G401 (cell line): ENCODE results near the gene MMRN2. TPM values are rescaled to one million over a fixed set of nuclear protein-coding genes. Genes with fewer than 3 reads are reported as not detected.

Experiments used
- DNase-seq: peaks from one replicate; pipeline ENCODE4 v3.0.0-alpha.2; 2015; ENCODE audit warnings: low spot score
- in situ Hi-C: cut with HindIII; loops from 2 replicates; pipeline ENCODE4 v1.10.0; 2016; ENCODE audit warnings: low sequenced_read_pairs, mixed read lengths
- total RNA-seq: library from RNA; depleted of rRNA; stranded (reverse); fragments of >200 nt; shearing (Covaris generic); gene quantifications from 2 replicates; pipeline ENCODE4 v1.2.3, GENCODE V29; 2014

MMRN2 gene
- total RNA-seq, 1 experiment from 2014 or later: 7.2 TPM

DNA sequence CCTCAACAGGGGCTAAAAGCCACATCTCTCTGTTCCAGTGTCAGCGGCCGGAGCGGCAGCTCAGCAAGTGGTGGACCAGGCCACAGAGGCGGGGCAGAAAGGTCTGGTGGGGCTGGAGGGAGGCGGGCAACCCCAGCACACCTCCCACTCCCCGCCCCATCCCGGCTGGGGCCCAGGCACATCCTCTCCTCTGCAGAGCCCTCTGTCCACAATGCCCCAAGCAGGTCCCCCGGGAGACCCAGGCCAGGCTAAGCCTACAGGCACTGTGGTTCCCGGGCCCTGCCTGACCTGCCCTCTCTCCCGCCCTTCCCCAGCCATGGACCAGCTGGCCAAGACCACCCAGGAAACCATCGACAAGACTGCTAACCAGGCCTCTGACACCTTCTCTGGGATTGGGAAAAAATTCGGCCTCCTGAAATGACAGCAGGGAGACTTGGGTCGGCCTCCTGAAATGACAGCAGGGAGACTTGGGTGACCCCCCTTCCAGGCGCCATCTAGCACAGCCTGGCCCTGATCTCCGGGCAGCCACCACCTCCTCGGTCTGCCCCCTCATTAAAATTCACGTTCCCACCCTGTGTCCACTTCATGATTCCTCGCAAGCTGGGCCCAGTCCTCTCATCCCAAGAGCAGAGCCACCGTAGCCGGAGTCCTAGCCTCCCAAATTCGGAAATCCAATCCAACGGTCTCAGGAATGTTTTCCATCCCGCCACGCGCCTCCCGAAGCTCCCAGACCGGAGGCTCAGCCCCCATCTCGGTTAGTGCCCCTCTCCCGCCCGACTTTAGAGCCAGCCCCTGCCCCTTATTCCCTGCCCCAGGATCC, 13.0 kb upstream of the MMRN2 start:
- in situ Hi-C loops: no loop called here
- DNase-seq: peak; percentile 36

GRCh38 chr10:86969421-86970041, 12.1 kb upstream of the MMRN2 start:
- peak; percentile 17 for DNase-seq
- in situ Hi-C loops: no loop called here

- no peak for DNase-seq
- in situ Hi-C loops: no loop called here
Observed at GRCh38 chr10:86968994-86969355, 11.6 kb upstream of the MMRN2 start.

GRCh38 chr10:86968271-86968993, 11.0 kb upstream of the MMRN2 start, which contains the start of gene ADIRF:
ADIRF (plus strand) TSS chr10:86968482; CDS start chr10:86968545, 63 bp downstream.
- DNase-seq: no peak
- in situ Hi-C loops: no loop called here

GRCh38 chr10:86967481-86967941, 10.1 kb upstream of the MMRN2 start:
- in situ Hi-C loops: no loop called here
- no peak for DNase-seq

DNA sequence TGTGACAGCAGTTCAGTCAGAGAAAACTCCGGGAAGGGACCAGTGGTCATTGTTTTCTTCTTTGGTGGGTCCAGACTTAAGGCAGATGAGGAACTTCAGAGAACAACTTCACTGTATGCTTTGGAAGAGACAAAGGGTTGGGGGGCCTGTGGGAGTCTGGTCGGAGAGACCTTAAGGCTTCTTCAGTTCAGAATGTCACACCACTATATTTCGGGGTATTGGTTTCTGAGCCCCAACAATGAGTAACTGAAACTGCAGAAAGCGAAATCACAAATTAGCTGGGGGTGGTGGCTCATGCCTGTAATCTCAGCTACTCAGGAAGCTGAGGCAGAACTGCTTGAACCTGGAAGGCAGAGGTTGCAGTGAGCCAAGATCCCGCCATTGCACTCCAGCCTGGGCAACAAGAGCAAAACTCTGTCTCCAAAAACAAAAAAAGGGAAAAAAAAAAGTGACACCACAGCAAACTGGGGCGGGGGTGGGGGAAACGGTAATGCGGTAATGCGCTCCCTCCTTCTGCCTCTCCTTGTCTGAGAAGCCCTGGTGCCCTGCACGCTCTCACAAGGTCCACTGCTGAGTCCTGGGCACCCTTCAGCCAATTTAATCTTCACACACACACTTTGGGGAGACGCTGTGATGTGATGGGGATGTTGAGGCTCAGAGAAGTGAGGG, 8.7 kb upstream of the MMRN2 start:
- in situ Hi-C loops: no loop called here
- no peak for DNase-seq

GRCh38 chr10:86964847-86965190, 7.4 kb upstream of the MMRN2 start:
- in situ Hi-C loops: no loop called here
- no peak for DNase-seq

- in situ Hi-C loops: no loop called here
- DNase-seq: no peak
Observed at GRCh38 chr10:86964061-86964846, 6.8 kb upstream of the MMRN2 start.

DNA sequence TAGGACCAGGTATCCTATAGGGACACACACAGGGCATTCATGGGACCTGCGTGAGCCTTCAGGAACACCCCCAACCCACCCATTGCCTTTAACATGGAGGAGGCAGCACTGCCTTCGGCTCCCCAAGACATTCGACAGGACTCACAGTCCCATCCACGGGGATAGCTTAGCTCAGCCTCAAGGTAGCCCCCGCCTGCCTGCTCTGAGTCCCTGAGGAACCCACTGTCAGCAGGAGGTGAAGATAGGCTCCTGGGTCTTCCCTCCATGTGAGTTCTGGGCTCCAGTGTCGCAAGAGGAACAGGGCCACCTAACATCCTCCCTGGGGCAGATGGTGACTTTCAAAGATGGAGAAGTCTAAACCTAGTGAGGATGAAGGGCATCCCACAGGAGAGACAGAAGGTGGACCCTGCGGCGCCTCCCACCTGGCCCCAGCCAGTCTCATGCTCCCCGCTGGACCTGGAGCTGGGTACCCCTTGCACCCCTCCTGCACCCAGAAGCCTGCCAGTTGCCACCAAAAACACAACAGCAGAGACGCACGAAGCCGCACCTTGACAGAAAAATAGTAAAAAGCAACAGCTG, 6.0 kb upstream of the MMRN2 start:
- in situ Hi-C loops: no loop called here
- DNase-seq: no peak

GRCh38 chr10:86962981-86963310, 5.5 kb upstream of the MMRN2 start:
- in situ Hi-C loops: no loop called here
- DNase-seq: no peak

DNA sequence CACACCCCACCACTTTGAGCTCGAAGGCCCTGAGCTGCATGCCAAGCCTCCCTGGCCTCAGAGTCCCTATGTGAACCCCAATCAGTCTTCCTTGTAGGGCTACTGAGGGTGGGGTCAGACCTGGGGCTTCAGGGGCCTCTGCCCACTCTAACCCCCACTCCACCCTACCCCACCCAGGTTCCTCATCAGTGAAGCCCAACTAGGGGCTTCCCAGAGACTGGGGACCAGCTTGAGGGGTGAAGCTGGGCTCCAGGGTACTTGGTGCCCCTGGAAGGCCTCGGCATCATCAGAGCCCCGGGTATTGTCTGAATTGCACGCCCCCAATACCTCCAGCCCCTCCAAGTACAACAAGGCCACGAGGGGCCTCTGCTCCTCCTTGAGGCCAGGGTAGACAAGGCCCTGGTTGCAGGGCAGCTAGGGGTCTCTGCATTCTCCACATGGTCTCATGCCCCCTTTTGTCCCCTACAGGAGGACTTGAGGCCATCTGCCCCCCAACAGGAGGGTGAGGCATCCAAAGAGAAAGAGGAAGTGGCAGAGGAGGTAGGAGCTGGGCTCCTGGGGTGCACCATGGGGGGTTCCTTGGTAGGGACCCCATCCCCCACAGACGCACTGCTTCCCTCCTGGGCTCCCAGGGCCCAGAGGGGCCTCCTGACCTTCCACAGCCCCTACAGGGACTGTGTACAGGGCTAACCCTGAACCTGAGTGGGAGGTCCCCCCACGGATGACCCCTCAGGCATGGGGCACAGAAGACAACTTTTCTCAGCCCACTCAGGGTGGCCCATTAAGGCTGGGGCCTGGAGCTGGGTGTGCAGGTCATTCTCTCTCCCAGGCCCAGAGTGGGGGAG, 4.9 kb upstream of the MMRN2 start:
- in situ Hi-C loops: no loop called here
- DNase-seq: no peak

DNA sequence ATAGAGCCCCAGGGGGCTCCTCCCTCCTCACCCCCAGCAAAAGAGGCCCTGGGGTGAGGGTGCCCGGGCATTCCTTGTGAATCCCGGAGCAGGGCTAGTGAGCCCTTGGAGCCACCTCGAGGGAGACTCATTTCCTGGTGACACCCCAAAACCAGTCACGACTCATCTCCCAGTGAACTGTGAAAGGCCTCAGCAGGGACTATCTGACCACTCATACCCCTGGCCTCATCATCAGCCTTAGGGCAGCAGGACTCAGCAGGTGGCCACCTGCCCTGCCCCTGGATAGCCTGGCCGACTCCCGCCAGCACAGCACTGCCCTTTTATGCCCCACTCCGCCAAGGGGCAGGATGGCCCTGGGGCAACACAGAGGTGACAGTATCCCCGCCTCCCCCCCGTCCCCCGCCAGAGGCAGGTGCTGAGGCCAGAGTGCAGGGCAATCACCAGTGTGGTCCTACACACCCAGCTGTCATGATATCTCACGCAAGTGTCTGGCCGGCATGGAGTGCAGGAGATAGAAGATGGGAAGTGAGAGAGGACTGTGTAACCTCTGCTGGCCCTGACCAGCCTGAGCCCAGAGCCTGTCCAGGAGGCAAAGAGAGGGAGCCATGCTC, 4.2 kb upstream of the MMRN2 start:
- no peak for DNase-seq
- in situ Hi-C loops: no loop called here

- DNase-seq: no peak
Observed at GRCh38 chr10:86960863-86961434, 3.5 kb upstream of the MMRN2 start.

DNA sequence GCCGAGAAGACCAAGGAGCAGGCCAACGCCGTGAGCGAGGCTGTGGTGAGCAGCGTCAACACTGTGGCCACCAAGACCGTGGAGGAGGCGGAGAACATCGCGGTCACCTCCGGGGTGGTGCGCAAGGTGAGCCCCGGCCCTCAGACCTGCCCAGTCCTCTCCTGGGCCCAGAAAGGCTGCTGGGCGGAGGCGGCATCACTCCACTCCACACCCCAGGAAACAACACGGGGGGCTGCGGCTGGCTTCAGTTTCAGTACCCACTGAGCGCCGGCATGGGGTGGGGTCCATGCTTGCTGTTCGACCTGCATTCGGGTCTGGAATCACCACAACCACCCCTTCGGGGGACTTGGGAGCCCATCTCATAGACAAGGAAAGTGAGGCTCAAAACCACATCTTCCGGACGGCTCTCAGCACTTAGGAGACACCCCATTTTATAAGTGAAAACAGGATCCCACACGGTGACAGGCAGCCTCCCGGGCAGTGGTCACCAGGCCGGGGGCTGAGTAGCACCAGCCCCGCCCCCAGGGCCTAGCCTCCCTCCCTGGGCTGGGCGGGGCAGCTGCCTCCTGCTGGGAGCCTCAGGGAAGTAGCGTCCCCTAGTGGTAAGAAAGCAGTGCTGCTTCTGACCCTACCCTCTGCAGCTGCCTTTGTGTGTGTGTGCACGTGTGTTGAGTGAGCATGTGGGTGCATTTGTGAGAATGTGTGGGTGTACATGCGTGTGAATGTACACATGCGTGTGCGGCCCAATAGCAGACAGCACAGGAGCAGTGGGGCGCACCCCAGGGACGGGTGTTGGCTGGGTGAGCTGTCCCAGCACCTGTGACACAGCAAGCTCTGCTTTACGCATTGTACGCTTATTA, 2.8 kb upstream of the MMRN2 start:
- DNase-seq: no peak
- in situ Hi-C loops: no loop called here

More at GRCh38 chr10:86960863-86961434, 3.5 kb upstream of the MMRN2 start:
- in situ Hi-C loops: no loop called here

DNA sequence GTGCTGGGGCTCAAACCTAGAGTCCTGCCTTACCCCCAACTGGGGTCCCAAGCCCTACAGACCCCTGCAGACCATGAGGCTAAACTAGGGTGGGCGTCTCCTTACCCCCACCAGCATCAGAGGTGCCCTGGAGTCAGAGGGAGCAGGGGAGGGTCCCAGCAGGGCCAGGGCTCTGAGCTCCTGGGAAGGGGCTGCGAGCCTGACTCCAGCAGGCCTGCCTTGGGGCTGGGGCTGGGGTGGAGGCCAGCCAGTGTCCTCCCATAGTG, 2.3 kb upstream of the MMRN2 start:
- in situ Hi-C loops: no loop called here
- DNase-seq: no peak

DNA sequence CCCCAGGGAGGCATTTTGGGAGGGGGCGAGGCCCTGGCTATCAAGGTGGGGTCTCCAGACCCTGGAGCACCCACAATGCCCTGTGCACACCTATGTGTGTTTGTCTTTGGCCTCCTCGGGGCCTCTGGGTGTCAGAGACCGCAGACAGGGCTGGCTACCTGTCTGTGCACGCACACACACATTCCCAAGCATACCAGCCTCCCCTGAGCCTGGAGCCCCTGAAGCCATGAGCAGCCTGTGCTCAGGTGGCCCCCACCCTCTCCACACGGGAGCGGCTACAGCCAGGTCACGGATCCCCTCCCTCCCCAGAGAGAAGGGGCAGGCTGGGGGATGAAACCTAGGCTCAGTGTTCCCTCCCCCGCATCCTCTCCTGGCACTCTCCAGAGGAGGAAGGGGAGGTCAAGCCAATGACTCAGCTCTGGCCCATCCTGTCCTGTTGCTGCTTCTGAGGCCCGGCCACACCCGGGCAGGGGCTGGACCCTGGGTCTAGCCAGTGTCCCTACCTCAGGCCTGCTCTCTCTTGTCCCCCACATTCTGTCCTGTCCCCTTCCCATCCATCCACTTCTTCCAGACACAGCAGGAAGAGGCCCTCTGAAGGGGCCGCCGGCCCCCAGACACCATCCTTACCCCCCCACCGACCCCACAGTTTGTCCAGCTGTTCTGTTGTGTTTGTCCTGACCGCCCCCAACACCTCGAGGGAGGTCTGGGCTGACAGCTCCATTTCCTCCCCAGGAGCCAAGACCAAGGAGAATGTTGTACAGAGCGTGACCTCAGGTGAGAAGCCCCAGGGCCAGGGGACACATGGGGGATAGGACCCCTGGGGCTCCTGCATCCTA, 1.7 kb upstream of the MMRN2 start:
- DNase-seq: no peak

More for the DNA sequence above, 1.7 kb upstream of the MMRN2 start:
- in situ Hi-C loops: no loop called here
